A549 (cell line): ENCODE results near the gene MRPL4. TPM values are rescaled to one million over a fixed set of nuclear protein-coding genes. Genes with fewer than 3 reads are reported as not detected.
A peak's percentile ranks its signal among the peaks of the same experiment; 100 is the strongest.

Experiments
- ATAC-seq, 2 experiments: fragments of 200-7000 bp in 1 of 2; fragments of >200 bp in 1 of 2; cut with Nextera tagmentation in 1 of 2; cut with Tn5 transposase in 1 of 2; 3 replicates each; pipeline versions ENCODE4 v1.8.0 to v1.9.1; 2018 to 2020; ENCODE audit warnings: mild to moderate bottlenecking in 1 of 2, moderate library complexity in 1 of 2
- CTCF ChIA-PET: fragments of 300-600 bp; sonication (Branson Sonifier 250); formaldehyde crosslinking; extraction: SDS; loops from one replicate; lab custom pipeline; 2021; ENCODE audit warnings: antibody characterized with exemption, inconsistent platforms; lab: Yijun Ruan, JAX
- POLR2A ChIA-PET: fragments of 350-600 bp; formaldehyde crosslinking; extraction: SDS; loops from one replicate; lab custom pipeline; 2021; ENCODE audit warnings: antibody characterized with exemption, inconsistent platforms; lab: Yijun Ruan, JAX
- DNase-seq, 2 experiments: peaks; one replicate each; pipeline versions ENCODE4 v3.0.0 to v3.0.0-alpha.2; 2011 to 2016; ENCODE audit warnings: low read depth in 1 of 2, low spot score in 1 of 2
- FAIRE-seq: peaks from 2 replicates; lab custom pipeline; 2011; peaks lifted over from hg19 to GRCh38; lab: Jason Lieb, UNC
- H3K27ac ChIP-seq, 2 experiments: fragments of >200 bp; sonication (Bioruptor Twin); formaldehyde crosslinking; 3 replicates each; pipeline ENCODE4 v1.5.1; 2016 to 2017
- H3K4me1 ChIP-seq: fragments of >200 bp; sonication (Bioruptor Twin); formaldehyde crosslinking; 3 replicates; pipeline ENCODE4 v1.6.1; 2016
- H3K4me2 ChIP-seq: fragments of >200 bp; sonication (Bioruptor Twin); formaldehyde crosslinking; 3 replicates; pipeline ENCODE4 v1.6.1; 2016
- H3K4me3 ChIP-seq: fragments of >200 bp; sonication (Bioruptor Twin); formaldehyde crosslinking; 3 replicates; pipeline ENCODE4 v1.5.1; 2016
- H3K9me3 ChIP-seq: fragments of >200 bp; sonication (Bioruptor Twin); formaldehyde crosslinking; 3 replicates; pipeline ENCODE4 v1.6.1; 2016
- BHLHE40 ChIP-seq: IDR thresholded peaks from 2 replicates; pipeline ENCODE4 v1.6.1; 2012; ENCODE audit warnings: low read depth, low read length, inconsistent platforms
- CTCF ChIP-seq: fragments of >200 bp; sonication (Bioruptor Twin); formaldehyde crosslinking; IDR thresholded peaks from 3 replicates; pipeline ENCODE4 v1.5.1; 2016
- ELK1 ChIP-seq: fragments of 150-350 bp; IDR thresholded peaks from 2 replicates; pipeline ENCODE4 v1.6.1; 2014; ENCODE audit warnings: low read depth, mild to moderate bottlenecking, low read length
- ESRRA ChIP-seq: fragments of 150-350 bp; IDR thresholded peaks from 2 replicates; pipeline ENCODE4 v1.6.1; 2014; ENCODE audit warnings: mild to moderate bottlenecking, low read length, borderline replicate concordance
- FOSB ChIP-seq: fragments of 250-450 bp; sonication (Bioruptor Pico); IDR thresholded peaks from 2 replicates; pipeline ENCODE4 v1.5.0; 2020; ENCODE audit warnings: mild to moderate bottlenecking, moderate library complexity
- FOSL2 ChIP-seq, 2 experiments: fragments of 450-650 bp in 1 of 2; fragments of >200 bp in 1 of 2; sonication (Bioruptor Twin) in 1 of 2; formaldehyde crosslinking; IDR thresholded peaks; 2 replicates each; pipeline versions ENCODE4 v1.5.0 to v1.6.1; 2016 to 2020; ENCODE audit warnings: mild to moderate bottlenecking in 1 of 2, moderate library complexity in 1 of 2
- FOXS1 ChIP-seq: fragments of 250-450 bp; sonication (Bioruptor Pico); IDR thresholded peaks from 2 replicates; pipeline ENCODE4 v1.5.0; 2020; ENCODE audit warnings: mild to moderate bottlenecking, moderate library complexity
- JUNB ChIP-seq: fragments of >200 bp; sonication (Bioruptor Twin); formaldehyde crosslinking; IDR thresholded peaks from 2 replicates; pipeline ENCODE4 v1.6.1; 2016
- MAFK ChIP-seq: fragments of 450-650 bp; IDR thresholded peaks from 2 replicates; pipeline ENCODE4 v1.6.1; 2014; ENCODE audit not compliant: partially characterized antibody
- MAZ ChIP-seq: fragments of 150-350 bp; IDR thresholded peaks from 2 replicates; pipeline ENCODE4 v1.6.1; 2014; ENCODE audit warnings: antibody characterized with exemption, low read depth, low read length, borderline replicate concordance
- MYC ChIP-seq: IDR thresholded peaks from 2 replicates; pipeline ENCODE4 v1.6.1; 2012; ENCODE audit warnings: mild to moderate bottlenecking, inconsistent platforms, low read length, improper control_type of control experiment, borderline replicate concordance
- NPAS2 ChIP-seq: fragments of 250-450 bp; sonication (Bioruptor Pico); IDR thresholded peaks from 2 replicates; pipeline ENCODE4 v1.8.0; 2022; ENCODE audit warnings: mild to moderate bottlenecking, moderate library complexity, borderline replicate concordance
- NR3C1 ChIP-seq: fragments of >200 bp; sonication (Bioruptor Twin); formaldehyde crosslinking; IDR thresholded peaks from 3 replicates; pipeline ENCODE4 v1.6.1; 2017
- PHF8 ChIP-seq: fragments of 200-600 bp; sonication (generic); IDR thresholded peaks from 2 replicates; pipeline ENCODE4 v1.6.1; 2016; ENCODE audit warnings: low read depth, mild to moderate bottlenecking, antibody characterized with exemption, moderate library complexity, borderline replicate concordance
- POLR2AphosphoS2 ChIP-seq: conservative IDR thresholded peaks from 2 replicates; pipeline ENCODE4 v1.6.1; 2012; ENCODE audit warnings: low read length, improper control_type of control experiment, inconsistent platforms
- RAD21 ChIP-seq, 2 experiments: fragments of >200 bp in 1 of 2; sonication (Bioruptor Twin) in 1 of 2; formaldehyde crosslinking in 1 of 2; IDR thresholded peaks in 1 of 2; conservative IDR thresholded peaks in 1 of 2; 2 replicates in 1 of 2; 3 replicates in 1 of 2; pipeline ENCODE4 v1.6.1; 2012 to 2018; ENCODE audit warnings: inconsistent platforms in 1 of 2
- RARB ChIP-seq: fragments of 250-450 bp; sonication (Bioruptor Pico); IDR thresholded peaks from 2 replicates; pipeline ENCODE4 v1.8.0; 2021; ENCODE audit warnings: mild to moderate bottlenecking, moderate library complexity
- RCOR1 ChIP-seq: fragments of 150-350 bp; IDR thresholded peaks from 2 replicates; pipeline ENCODE4 v1.6.1; 2014; ENCODE audit warnings: antibody characterized with exemption, low read length, low read depth
- SMC3 ChIP-seq: fragments of >200 bp; sonication (Bioruptor Twin); formaldehyde crosslinking; IDR thresholded peaks from 3 replicates; pipeline ENCODE4 v1.6.1; 2018; ENCODE audit warnings: inconsistent platforms
- ZNF302 ChIP-seq: fragments of 250-450 bp; sonication (Bioruptor Pico); IDR thresholded peaks from 2 replicates; pipeline ENCODE4 v1.9.0; 2021; ENCODE audit warnings: inconsistent platforms, mild to moderate bottlenecking, moderate library complexity
- WGBS: methylation state at CpG from one replicate; pipeline ENCODE4 v1.1.6; 2017; ENCODE audit errors: missing lambda C conversion rate; 5-methylcytosine and 5-hydroxymethylcytosine counted together
- polyA plus RNA-seq, 4 experiments: library from polyadenylated mRNA; depleted of rRNA in 3 of 4; stranded (reverse); fragments of >200 nt; fragmentation: RNase III in 1 of 4; extraction: RNeasy Plus Mini Kit Qiagen cat#74134 plus additional on column Dnase treatment in 1 of 4; gene quantifications; 2 replicates in 3 of 4; 3 replicates in 1 of 4; pipeline ENCODE4 v1.2.3, GENCODE V29; 2011 to 2017
- TF ChIP-seq, protein P1 (sequence below): IDR thresholded peaks from 2 replicates; pipeline ENCODE4 v1.6.1; 2012
- TF ChIP-seq, protein P2 (sequence below): IDR thresholded peaks from 2 replicates; pipeline ENCODE4 v1.6.1; 2012; ENCODE audit warnings: low read depth, borderline replicate concordance
- TF ChIP-seq, protein P3 (sequence below): fragments of 250-450 bp; sonication (Bioruptor Pico); IDR thresholded peaks from 2 replicates; pipeline ENCODE4 v1.5.0; 2021; ENCODE audit warnings: mild to moderate bottlenecking, moderate library complexity, borderline replicate concordance
- TF ChIP-seq, protein P4 (sequence below): fragments of 250-450 bp; sonication (Bioruptor Pico); IDR thresholded peaks from 2 replicates; pipeline ENCODE4 v1.5.0; 2020; ENCODE audit warnings: low read depth, mild to moderate bottlenecking, moderate library complexity

The MRPL4 gene
- polyA plus RNA-seq, 2 of the 4 experiments (the other 2 are of a cell fraction), result 26.4 to 52.2 TPM

DNA sequence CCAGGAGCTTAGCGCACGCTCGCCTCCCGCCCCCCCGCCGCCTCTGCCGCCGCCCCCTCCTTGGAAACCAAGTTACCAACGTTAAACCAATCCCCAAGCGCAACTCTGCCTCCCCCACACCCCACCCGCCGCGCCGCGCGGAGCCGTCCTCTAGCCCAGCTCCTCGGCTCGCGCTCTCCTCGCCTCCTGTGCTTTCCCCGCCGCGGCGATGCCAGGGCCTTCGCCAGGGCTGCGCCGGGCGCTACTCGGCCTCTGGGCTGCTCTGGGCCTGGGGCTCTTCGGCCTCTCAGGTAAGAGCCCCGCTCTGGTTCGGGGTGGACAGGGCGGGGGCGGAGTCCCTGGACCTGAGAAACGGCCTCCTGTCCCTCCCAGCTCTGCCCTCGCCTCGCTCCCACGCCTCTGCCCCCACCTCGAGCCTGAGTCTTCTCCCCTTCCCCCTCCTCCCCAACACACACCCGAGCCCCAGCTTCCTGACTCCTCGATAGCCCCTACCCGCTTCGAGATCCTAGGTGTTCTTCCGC is 37.9 kb downstream of the MRPL4 start, which contains the start of gene ICAM5:
Gene ICAM5, plus strand, starts transcription at position 117 of the 521 bp plus-strand sequence. Its CDS starts 92 bp downstream, at position 209.
- peak in 1 of 2 experiments; percentile 50 for DNase-seq
- 7% methylated on average over 18 of the region's 45 CpGs for WGBS
- H3K4me3 ChIP-seq, result peak within 1 kb of the TSS; percentile 52
- POLR2A ChIA-PET, result interaction anchor here (0.6 to 2.0 kb wide), 7 partner anchors 19 to 184 kb away, joined by 3 to 7 read pairs (median 4); partner anchors contain the start of genes ICAM1, PPAN, RAVER1 and TYK2
- no peak for FAIRE-seq
- peak within 1 kb of the TSS; percentile 48 to 81 for H3K27ac ChIP-seq
- H3K4me2 ChIP-seq, result peak within 1 kb of the TSS; percentile 97
- H3K9me3 ChIP-seq, result no peaks in the 10 kb centered on the region
- peak; percentile 19 to 35; a peak in 4 of 6 replicates for ATAC-seq
- TF ChIP-seq, protein P1, sequence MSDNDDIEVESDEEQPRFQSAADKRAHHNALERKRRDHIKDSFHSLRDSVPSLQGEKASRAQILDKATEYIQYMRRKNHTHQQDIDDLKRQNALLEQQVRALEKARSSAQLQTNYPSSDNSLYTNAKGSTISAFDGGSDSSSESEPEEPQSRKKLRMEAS, result no peak
- TF ChIP-seq MAZ (no peak), CTCF (no peak), RCOR1 (no peak), NR3C1 (no peak), FOXS1 (no peak), JUNB (no peak), SMC3 (no peak), FOSB (CRISPR knock-in tag) (no peak), ELK1 (no peak), RAD21 (conservative IDR thresholded peaks at IDR 0.05 in 1 of 2, IDR thresholded peaks at IDR 0.05 in 1 of 2) (no peak), MAFK (no peak), BHLHE40 (no peak), POLR2AphosphoS2 (no peak), ESRRA (no peak)
- TF ChIP-seq, protein P2, sequence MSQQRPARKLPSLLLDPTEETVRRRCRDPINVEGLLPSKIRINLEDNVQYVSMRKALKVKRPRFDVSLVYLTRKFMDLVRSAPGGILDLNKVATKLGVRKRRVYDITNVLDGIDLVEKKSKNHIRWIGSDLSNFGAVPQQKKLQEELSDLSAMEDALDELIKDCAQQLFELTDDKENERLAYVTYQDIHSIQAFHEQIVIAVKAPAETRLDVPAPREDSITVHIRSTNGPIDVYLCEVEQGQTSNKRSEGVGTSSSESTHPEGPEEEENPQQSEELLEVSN, result no peak
- peaks cover 16% of the 10 kb centered on the region for H3K4me1 ChIP-seq
- CTCF ChIA-PET, result interaction anchor here (0.6 to 1.4 kb wide), 9 partner anchors 20 to 126 kb away, joined by 3 to 7 read pairs (median 3); partner anchors contain the start of gene ICAM1

GRCh38 chr19:10290357-10290875 is 38.4 kb downstream of the MRPL4 start:
- peak; percentile 6 to 15; a peak in 4 of 6 replicates for ATAC-seq
- no peak for TF ChIP-seq ZNF302 (CRISPR knock-in tag)
- TF ChIP-seq RAD21 (conservative IDR thresholded peaks at IDR 0.05 in 1 of 2, IDR thresholded peaks at IDR 0.05 in 1 of 2), result no peak
- TF ChIP-seq NPAS2 (CRISPR knock-in tag), result no peak
- TF ChIP-seq, protein P3, sequence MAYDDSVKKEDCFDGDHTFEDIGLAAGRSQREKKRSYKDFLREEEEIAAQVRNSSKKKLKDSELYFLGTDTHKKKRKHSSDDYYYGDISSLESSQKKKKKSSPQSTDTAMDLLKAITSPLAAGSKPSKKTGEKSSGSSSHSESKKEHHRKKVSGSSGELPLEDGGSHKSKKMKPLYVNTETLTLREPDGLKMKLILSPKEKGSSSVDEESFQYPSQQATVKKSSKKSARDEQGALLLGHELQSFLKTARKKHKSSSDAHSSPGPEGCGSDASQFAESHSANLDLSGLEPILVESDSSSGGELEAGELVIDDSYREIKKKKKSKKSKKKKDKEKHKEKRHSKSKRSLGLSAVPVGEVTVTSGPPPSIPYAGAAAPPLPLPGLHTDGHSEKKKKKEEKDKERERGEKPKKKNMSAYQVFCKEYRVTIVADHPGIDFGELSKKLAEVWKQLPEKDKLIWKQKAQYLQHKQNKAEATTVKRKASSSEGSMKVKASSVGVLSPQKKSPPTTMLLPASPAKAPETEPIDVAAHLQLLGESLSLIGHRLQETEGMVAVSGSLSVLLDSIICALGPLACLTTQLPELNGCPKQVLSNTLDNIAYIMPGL, result no peak
- TF ChIP-seq MYC, result no peak
- no peak for TF ChIP-seq FOSL2 (IDR thresholded peaks at IDR 0.05)
- TF ChIP-seq FOSL2 (CRISPR knock-in tag; IDR thresholded peaks at IDR 0.05), result no peak
- no peak for TF ChIP-seq PHF8
- no peak for TF ChIP-seq FOSB (CRISPR knock-in tag)
- TF ChIP-seq, protein P2, result no peak
- TF ChIP-seq, protein P4, sequence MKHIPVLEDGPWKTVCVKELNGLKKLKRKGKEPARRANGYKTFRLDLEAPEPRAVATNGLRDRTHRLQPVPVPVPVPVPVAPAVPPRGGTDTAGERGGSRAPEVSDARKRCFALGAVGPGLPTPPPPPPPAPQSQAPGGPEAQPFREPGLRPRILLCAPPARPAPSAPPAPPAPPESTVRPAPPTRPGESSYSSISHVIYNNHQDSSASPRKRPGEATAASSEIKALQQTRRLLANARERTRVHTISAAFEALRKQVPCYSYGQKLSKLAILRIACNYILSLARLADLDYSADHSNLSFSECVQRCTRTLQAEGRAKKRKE (CRISPR knock-in tag), result no peak
- TF ChIP-seq RARB, result no peak
- no peak for TF ChIP-seq ELK1
- peak overlapping the region in 1 of 2 experiments; percentile 81; a peak in 3 of 6 replicates for H3K27ac ChIP-seq
- H3K4me1 ChIP-seq, result peaks cover 16% of the 10 kb centered on the region
- DNase-seq, result no peak
- H3K4me2 ChIP-seq, result peak overlapping the region; percentile 97
- peak overlapping the region; percentile 52 for H3K4me3 ChIP-seq
- H3K9me3 ChIP-seq, result no peaks in the 10 kb centered on the region
- CTCF ChIA-PET, result interaction anchor here (0.6 to 1.1 kb wide), 3 partner anchors 22 to 100 kb away, joined by 3 to 4 read pairs (median 3); no protein-coding TSS in a partner anchor
- POLR2A ChIA-PET, result interaction anchor here (0.6 to 2.0 kb wide), 2 partner anchors 31 to 43 kb away, joined by 3 to 6 read pairs; partner anchors contain the start of gene RAVER1
- WGBS, result 5% methylated on average over 27 of the region's 30 CpGs
- no peak for FAIRE-seq
